GM12873 (cell line): ENCODE measurements around the gene KPNA3.
A peak's percentile ranks its signal among the peaks of the same experiment; 100 is the strongest.

ENCODE experiments used
- TF ChIP-seq, protein P1 (sequence below): IDR thresholded peaks from 2 replicates; pipeline ENCODE4 v1.5.1; 2012; ENCODE audit warnings: low read depth, mild to moderate bottlenecking, moderate library complexity, low read length, control low read depth; ENCODE audit not compliant: insufficient read depth; ENCODE audit errors: missing control alignments

Gene KPNA3

GRCh38 chr13:49792550-49793324 lies at the start of gene KPNA3:
TSS of gene KPNA3 (minus strand) at chr13:49792682. CDS start at chr13:49792506, 176 bp downstream.
- TF ChIP-seq, protein P1, sequence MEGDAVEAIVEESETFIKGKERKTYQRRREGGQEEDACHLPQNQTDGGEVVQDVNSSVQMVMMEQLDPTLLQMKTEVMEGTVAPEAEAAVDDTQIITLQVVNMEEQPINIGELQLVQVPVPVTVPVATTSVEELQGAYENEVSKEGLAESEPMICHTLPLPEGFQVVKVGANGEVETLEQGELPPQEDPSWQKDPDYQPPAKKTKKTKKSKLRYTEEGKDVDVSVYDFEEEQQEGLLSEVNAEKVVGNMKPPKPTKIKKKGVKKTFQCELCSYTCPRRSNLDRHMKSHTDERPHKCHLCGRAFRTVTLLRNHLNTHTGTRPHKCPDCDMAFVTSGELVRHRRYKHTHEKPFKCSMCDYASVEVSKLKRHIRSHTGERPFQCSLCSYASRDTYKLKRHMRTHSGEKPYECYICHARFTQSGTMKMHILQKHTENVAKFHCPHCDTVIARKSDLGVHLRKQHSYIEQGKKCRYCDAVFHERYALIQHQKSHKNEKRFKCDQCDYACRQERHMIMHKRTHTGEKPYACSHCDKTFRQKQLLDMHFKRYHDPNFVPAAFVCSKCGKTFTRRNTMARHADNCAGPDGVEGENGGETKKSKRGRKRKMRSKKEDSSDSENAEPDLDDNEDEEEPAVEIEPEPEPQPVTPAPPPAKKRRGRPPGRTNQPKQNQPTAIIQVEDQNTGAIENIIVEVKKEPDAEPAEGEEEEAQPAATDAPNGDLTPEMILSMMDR, result peak; percentile 11

DNA sequence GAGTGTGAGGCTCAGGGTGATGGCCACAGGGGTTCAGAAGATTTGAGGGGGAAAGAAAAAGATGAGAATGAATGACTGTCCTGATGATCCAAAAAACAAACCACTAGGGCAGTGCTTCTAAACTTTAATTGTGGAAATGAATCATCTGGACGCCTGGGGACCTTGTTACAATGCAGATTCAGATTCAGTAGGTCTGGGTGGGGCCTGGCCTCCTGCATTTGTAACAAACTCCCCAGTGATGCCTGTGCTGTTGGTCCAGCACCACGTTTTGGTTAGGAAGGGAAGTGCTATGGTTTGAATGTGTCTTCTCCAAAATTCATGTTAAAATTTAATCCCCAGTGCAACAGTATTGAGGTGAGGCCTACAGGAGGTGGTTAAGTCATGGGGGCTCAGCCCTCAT lies 49.5 kb upstream of the KPNA3 start:
- TF ChIP-seq, protein P1, result no peak

GRCh38 chr13:49840675-49841074 lies 48.2 kb upstream of the KPNA3 start:
- TF ChIP-seq, protein P1, result no peak

DNA sequence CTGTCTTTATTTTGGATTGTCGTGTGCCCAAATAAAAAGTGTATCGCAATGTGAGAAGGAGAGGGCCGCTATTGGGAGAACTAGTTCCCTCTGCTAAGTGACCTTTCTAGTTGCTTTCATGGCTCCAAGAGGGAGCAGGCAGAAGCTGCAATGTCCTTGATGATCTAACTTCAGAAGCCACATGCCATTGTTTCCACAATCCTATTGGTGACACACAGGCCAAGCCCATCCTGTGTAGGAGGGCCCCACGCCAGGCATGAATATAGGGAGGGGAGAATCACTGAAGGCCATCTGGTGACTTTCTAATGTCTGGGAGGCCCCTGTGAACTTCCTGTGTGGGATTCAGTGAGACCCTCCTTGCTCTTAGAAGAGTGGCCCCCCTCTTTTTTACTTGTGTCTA lies 47.8 kb upstream of the KPNA3 start:
- TF ChIP-seq, protein P1, result no peak

DNA sequence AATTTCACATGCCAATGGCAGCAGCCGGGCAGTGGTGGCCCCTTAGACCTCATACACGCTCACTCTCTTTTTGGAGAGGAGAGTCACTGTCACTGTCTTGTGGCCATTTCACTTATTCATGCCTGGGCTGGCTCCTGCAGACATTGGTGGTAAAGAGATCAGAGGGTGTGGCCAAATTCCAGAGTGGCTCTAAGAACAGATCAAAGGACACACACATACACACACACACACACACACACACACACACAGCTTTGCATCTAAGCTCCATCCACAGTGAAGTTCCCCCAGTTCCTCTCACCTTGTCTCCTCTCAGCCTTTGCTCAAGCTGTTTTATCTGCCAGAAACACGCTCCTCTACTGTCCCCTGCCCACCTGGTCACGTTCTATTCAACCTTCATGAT lies 46.5 kb upstream of the KPNA3 start:
- TF ChIP-seq, protein P1, result no peak

DNA sequence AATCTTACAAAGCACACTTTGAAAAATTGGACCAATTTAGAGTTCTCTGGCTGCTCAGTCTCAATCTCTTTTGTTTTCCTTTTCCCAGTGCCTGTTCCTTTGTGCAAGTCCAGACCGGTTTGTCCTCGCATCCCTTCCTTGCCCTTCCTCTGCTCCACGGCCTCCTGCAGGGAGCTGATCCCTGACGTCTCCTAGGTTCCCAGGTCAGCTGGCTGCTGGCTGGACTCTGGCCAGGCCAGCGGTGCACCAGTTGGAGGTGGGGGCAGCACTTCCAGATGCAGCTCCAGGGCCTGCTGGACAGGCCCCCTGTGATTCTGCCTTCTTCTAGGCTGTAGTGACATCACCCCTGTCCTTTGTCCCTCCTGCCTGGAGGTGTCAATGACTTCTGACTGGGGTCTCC lies 44.0 kb upstream of the KPNA3 start:
- TF ChIP-seq, protein P1, result no peak

- TF ChIP-seq, protein P1, result no peak
Observed at GRCh38 chr13:49833402-49833801, 40.9 kb upstream of the KPNA3 start.
